ENCODE measurements around the gene PTHLH.
A peak's percentile ranks its signal among the peaks of the same experiment; 100 is the strongest.

PTHLH gene

GRCh38 chr12:27931390-27931789 lies 41.1 kb downstream of the PTHLH start:
- DNase-seq, result no peak

GRCh38 chr12:27927347-27927746 lies 45.2 kb downstream of the PTHLH start:
- DNase-seq, result no peak

- no peak for DNase-seq
Observed at GRCh38 chr12:27924350-27925135, 48.0 kb downstream of the PTHLH start.

- DNase-seq, result peak; percentile 24
Observed at GRCh38 chr12:27922531-27923139, 49.9 kb downstream of the PTHLH start.

- no peak for DNase-seq
Observed at GRCh38 chr12:27919671-27920235, 52.8 kb downstream of the PTHLH start.

- DNase-seq, result no peak
Observed at GRCh38 chr12:27915536-27915935, 57.0 kb downstream of the PTHLH start.

- DNase-seq, result peak; percentile 41
Observed at GRCh38 chr12:27915021-27915420, 57.5 kb downstream of the PTHLH start.

GRCh38 chr12:27913999-27914614 lies 58.4 kb downstream of the PTHLH start:
- no peak for DNase-seq

GRCh38 chr12:27911397-27911796 lies 61.1 kb downstream of the PTHLH start:
- no peak for DNase-seq

All from femur (tissue), 1 donor.